22Rv1 (cell line): ENCODE measurements around the gene PCDH12.

Experiments used
- H3K27ac ChIP-seq: fragments of 450-650 bp; 2 replicates; pipeline ENCODE4 v1.5.1; 2017
- ZFX ChIP-seq: fragments of 450-650 bp; IDR thresholded peaks from 2 replicates; pipeline ENCODE4 v1.6.1; 2017; ENCODE audit warnings: antibody characterized with exemption, borderline replicate concordance
- TF ChIP-seq, protein P1 (sequence below): fragments of 450-650 bp; IDR thresholded peaks from 2 replicates; pipeline ENCODE4 v1.5.1; 2017; ENCODE audit warnings: mild to moderate bottlenecking

The PCDH12 gene

DNA sequence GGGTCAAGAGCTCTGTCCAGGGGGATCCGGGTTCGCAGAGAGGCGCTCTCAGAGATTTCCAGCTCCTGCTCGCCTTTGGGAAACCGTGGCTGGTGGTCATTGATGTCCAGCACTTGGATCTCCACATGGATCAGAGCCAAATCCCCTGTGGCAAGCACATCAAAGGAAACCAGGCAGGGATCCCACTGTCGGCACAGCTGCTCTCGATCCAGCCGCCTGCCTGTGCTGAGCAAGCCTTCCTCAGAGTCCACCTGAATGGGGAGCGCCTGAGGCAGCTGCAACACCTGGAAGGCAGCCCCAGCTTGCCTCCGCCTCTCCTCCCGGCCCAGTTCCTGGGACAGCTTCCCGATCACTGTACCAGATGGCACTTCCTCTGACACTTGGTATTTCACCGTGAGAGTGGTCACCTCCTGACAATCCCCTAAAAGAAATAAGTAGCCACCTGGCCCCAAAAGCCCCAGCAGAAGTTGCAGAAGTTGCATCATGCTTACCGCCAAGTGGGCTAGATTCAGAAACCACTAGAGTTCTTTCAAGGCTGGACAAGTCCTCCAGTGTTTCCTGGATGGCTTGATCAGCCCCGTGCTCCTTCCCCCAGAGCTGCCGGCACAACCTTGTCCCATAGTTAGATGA, 520 bp downstream of the PCDH12 start:
- H3K27ac ChIP-seq: no peak overlapping the region
- TF ChIP-seq, protein P1, sequence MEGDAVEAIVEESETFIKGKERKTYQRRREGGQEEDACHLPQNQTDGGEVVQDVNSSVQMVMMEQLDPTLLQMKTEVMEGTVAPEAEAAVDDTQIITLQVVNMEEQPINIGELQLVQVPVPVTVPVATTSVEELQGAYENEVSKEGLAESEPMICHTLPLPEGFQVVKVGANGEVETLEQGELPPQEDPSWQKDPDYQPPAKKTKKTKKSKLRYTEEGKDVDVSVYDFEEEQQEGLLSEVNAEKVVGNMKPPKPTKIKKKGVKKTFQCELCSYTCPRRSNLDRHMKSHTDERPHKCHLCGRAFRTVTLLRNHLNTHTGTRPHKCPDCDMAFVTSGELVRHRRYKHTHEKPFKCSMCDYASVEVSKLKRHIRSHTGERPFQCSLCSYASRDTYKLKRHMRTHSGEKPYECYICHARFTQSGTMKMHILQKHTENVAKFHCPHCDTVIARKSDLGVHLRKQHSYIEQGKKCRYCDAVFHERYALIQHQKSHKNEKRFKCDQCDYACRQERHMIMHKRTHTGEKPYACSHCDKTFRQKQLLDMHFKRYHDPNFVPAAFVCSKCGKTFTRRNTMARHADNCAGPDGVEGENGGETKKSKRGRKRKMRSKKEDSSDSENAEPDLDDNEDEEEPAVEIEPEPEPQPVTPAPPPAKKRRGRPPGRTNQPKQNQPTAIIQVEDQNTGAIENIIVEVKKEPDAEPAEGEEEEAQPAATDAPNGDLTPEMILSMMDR: no peak
- TF ChIP-seq ZFX: no peak

DNA sequence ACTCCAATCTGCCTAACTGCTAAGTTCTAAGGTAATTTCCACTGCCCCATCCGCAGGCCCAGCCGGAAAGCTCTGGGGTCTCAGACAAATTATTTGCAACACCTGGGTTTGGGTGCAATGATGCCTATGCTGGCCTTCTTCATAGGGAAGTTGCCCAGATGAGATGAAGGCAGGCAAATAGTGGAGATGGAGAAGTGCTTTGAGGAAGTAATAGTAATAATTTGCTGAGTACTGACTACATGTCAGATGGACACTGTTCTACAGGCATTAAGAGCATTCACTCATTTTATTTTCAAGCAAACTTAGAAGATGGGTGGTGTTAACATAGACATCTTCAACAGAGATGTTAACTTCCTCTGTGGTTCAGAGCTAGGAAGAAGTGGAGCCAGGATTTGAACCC, 3.8 kb downstream of the PCDH12 start:
- no peak overlapping the region for H3K27ac ChIP-seq
- TF ChIP-seq ZFX: no peak

DNA sequence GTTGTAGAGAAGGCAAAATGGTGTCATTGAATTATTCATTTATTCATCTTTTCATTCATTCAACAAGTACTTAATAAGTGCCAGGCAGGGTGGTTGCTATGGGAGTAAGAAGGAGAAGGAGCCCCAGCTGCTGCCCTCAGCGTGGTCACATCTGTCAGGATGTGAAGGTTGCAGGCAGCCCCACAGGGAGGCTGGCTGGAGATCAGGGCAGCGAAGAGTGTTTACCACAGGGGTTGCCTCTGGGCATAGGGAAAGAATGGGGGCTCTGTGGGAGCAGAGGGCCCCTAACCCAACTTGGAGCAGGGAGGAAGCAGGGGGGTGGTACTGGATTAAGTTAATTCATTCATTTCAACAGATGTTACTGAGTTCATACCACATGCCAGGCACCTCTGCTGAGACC, 6.0 kb downstream of the PCDH12 start:
- H3K27ac ChIP-seq: no peak overlapping the region
- TF ChIP-seq ZFX: no peak
- TF ChIP-seq, protein P1: no peak

DNA sequence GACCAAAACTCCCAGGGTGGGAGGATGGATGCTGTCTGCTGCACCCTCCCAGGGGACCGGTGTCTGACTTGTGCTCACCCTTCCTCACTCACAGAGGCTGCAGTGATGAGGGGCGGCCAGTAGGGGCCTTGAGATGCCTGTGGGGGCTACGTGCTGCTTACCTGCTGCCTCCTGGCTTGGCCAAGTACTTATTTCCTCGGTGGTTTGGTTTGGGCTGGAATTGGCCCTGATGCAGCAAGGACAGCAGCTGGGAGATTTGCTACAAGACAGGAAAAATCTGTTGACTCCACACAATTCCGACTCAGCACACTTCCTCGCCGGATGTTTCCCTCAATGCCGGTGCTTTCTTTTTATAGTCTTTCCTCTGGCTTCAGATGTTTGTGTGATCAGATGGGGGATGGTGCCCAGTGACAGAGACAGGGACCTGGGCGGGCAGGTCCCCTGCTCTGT, 6.6 kb downstream of the PCDH12 start:
- TF ChIP-seq, protein P1: peak; percentile 45
- no peak for TF ChIP-seq ZFX
- H3K27ac ChIP-seq: no peak overlapping the region

DNA sequence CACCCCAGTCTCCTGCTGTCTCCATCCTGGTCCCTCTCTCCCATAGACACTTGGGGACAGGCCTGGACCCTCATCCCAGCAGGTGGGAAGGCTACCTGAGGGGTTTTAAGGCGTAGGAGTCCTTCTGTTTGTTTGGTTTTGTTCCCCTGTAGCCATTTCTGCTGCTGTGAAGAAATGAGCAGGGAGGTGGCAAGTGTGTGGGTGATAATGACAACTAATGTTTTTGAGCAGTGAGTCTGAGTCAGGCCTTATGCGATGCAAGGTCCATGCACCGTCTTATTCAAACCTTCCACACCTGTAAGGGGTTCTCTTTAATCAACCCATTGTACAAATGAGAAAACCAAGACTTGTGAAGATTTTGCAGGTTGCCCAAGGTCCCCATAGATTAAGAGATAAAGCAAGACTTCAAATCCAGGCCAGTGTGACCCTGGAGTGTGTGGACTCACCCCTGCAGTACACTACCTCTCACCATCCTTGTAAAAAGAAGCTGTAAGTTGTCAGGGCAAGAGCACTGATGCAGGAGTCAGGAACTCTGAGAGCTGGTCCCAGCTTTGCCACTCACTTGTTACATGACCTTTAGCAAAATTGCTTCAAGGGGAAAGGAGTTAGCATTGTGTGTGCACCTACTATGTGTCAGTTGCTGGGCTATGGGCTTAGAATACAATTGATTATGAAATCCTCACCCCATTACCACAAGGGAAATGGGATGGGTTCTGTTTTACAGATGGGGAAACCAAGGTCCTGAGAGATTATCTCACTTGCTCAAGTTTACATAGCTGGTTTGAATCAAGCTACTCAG, 7.6 kb downstream of the PCDH12 start:
- TF ChIP-seq ZFX: no peak
- TF ChIP-seq, protein P1: no peak
- H3K27ac ChIP-seq: no peak overlapping the region

DNA sequence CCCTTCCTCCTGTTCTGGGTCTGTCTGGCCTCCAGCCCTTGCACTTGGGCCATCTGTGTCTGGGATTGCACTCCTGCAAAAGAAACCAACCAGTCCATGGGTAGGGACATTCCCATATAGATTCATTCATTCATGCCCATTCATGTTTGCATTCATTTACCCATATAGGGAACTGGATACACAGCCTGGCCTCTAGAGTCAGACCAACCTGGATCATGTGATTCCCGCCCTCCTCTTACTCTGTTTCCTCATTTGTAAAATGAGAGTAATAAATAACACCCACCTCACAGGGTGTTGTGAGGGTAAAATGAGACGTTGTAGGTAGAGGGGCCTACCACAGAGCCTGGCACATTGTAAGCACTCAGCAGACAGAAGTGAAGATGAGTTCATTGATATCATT, 8.5 kb downstream of the PCDH12 start:
- no peak overlapping the region for H3K27ac ChIP-seq
- TF ChIP-seq, protein P1: no peak
- TF ChIP-seq ZFX: no peak

DNA sequence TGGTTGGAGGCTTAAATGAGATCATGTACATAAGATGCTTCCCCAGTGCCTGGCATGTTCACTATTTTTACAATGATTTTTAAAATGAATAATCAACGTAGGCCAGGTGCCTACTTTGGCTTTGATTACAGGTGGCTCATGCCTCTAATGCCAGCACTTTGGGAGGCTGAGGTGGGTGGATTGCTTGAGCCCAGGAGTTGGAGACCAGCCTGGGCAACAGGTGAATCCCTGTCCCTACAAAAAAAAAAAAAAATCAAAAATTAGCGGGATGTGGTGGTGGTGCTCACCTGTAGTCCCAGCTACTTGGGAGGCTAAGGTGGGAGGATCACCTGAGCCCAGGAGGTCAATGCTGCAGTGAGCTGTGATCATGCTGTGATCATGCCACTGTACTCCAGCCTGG, 9.2 kb downstream of the PCDH12 start:
- TF ChIP-seq, protein P1: no peak
- TF ChIP-seq ZFX: no peak
- no peak overlapping the region for H3K27ac ChIP-seq
